HG03280 (cell line): ENCODE results near the gene ANK3.

Source experiments
- ATAC-seq: cut with Tn5 transposase; IDR thresholded peaks from one replicate; pipeline ENCODE4 v1.9.1; 2021; ENCODE audit warnings: mild to moderate bottlenecking, moderate library complexity; ENCODE audit not compliant: unreplicated experiment

ANK3 gene

DNA sequence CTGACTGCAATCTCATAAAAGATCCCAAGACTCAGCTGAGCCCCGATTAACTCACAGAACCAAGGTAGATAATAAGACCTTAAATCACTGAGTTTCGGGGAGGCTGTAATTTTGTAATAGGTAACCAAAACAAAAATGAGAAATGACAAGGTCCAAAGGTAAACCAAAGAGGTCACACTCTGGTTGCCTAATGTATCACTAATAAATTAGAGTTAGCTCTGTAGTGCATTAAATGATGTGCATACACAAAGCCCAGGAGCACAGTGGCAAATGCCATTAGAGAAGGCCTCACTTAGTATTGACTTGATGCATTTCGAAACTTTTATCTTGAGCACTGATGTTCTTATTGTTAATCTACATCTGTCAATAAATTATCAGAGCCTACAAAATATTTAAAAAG lies 245.6 kb downstream of the ANK3 start:
- no peak for ATAC-seq

GRCh38 chr10:60142736-60143135 lies 246.9 kb downstream of the ANK3 start:
- ATAC-seq: no peak

- ATAC-seq: no peak
Observed at GRCh38 chr10:60141896-60142559, 247.6 kb downstream of the ANK3 start.

- no peak for ATAC-seq
Observed at GRCh38 chr10:60140651-60141632, 248.7 kb downstream of the ANK3 start.

GRCh38 chr10:60139798-60140566 lies 249.7 kb downstream of the ANK3 start:
- no peak for ATAC-seq

DNA sequence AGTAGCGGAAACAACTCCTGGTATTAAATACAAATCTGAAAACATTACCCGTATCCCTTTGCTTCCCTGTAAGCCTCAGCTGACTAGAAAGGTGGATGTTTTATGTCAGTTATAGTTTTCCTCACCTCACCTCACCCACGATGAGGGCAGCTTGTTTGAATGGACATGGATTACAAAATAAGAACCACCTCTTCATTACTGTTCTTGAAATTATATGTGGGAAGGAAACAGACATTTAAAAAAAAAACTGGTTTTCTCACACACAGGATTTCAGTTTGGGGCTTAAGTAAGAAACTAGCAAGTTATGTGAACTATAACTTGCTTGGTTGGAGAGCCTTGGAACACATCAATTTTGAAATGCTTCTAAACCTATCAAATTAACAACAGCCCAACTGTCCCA lies 250.4 kb downstream of the ANK3 start:
- no peak for ATAC-seq

DNA sequence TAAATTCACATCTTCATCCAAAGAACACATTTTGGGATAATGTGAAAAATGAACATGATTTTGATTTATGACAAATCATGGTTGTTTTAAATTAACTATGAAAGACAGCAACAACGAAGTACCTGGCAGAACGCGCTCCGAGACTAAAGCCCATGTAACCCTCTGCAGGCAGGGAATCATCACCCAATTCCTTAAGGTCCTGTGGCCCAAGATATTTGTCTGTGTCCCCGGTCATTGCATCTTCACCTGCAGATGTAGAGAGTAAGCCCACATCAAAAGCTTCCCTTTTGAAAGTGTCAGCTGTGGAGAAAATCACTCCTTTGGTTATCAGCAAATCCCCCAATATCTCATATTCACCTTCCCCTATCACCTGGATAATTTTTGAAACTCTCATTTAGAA lies 250.8 kb downstream of the ANK3 start:
- ATAC-seq: no peak

GRCh38 chr10:60138026-60138425 lies 251.6 kb downstream of the ANK3 start:
- no peak for ATAC-seq

- no peak for ATAC-seq
Observed at GRCh38 chr10:60137292-60137992, 252.2 kb downstream of the ANK3 start.

- ATAC-seq: no peak
Observed at GRCh38 chr10:60135020-60135419, 254.7 kb downstream of the ANK3 start.

GRCh38 chr10:60134548-60134947 lies 255.1 kb downstream of the ANK3 start:
- ATAC-seq: no peak

DNA sequence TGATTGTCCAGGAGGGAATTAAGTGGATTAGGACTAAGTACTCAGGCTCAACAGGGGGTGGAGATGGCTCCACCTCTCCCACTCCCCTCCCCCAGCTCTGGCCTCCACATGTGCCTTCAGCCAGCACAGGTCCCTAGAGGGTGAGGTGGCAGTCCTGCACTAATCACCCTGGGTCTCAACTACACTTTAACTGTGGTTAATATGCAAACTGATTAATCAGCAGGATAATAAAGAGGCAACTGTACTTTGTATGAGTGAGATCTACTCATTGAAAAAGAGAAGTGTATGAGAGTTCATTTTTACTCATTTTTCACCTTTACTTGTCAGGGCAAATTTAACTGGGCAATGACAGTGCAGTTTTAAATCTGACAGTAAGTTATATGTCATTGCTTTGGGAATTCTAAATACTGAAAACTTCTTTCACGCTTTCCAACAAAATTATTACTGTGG lies 259.5 kb downstream of the ANK3 start:
- no peak for ATAC-seq

GRCh38 chr10:60125895-60126294 lies 263.8 kb downstream of the ANK3 start:
- ATAC-seq: no peak

DNA sequence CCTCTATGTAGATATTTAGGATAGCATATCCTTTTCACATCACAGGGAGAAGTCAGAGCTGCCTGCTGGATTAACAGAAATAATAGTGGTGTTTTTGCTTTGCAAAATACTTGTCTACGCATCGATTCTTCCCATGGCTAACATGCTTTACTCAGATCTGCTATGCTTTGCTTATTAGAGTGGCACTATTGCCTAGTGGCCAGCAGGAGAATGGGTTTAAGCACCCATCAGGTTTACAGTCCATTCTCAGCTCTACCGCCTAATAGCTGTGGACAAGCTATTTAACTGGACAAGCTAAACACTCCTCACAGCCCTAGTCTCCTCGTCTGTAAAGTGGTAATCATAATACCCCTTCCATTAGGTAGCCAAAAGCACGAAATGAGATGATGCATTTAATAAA lies 265.1 kb downstream of the ANK3 start:
- ATAC-seq: no peak

DNA sequence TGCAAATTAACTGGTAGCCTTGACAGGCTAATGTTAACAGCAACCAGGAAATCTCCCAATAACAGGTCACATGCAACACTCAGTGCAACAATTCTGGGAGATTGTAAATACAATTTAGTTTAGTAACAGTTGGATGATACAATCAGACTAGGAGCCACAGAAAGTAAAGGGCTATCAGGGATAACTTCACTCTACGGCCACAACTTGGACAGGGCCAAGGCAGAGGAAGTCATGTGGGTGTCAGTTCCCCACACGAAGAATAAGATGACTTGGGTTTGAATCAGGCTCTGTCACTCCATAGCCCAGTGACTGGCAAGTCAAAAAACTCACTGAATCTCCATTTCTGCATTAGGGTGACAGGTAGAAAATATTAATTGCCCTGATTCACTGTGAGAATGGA lies 266.0 kb downstream of the ANK3 start:
- ATAC-seq: no peak

- ATAC-seq: no peak
Observed at GRCh38 chr10:60123172-60123571, 266.5 kb downstream of the ANK3 start.

- ATAC-seq: no peak
Observed at GRCh38 chr10:60122190-60122589, 267.5 kb downstream of the ANK3 start.

DNA sequence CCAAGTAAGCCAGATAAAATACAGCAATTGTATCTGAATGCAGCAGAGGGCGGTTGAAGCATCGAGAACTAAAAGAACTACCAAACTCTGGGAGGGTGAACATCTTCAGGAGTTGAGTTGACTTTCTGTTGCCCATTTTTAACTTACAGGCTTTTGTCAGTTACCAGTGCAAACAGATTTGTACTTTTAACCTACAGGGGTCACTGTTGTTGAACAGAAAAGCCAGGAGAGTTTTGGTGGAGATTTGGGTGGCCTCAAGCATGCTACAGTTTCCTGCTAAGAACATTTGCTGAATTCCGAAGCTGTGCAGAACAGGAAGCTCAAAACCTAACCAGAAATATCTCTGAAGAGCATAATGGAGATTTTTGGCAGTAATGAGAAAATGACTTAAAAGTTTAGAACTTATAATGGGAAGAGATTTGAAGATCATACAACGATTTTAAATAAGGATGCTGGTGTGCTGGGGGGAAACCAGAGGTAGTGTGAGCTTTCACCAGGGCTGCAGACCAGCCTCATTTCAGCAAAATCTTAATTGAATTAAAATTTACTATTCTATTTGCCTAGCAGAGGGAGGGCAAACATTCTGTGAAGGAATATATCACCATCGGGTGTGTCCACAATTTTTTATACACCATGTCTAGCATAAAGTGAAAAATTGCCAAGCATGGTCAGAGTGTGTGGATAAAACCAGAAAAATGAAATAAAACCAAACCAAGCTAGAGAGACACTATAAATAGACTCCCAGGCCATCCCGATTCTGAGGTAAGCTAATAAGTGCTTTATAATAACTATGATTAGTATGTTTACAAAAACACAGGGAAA lies 274.7 kb downstream of the ANK3 start:
- peak; percentile 55 for ATAC-seq

DNA sequence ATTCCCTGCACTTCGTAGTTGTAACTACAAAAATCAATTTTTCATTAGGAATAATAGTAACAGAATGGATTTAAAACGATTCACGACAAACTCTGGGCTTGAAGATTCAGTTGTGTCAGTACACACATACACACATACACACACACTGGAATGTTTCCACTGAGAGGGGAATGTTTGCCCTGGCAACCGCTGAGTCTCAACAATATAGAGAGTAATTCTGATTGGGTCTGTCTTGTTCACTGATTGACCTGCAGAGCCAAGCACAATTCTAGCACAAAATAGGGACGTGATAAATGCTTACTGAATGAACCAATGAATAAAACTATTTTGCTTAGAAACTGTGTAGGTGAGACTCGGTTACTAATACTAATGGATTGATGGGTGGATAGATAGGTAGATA lies 278.9 kb downstream of the ANK3 start:
- no peak for ATAC-seq
